HG02798 (cell line): ENCODE data around the gene TMEM79.

ENCODE experiments used
- ATAC-seq: cut with Tn5 transposase; IDR thresholded peaks from one replicate; pipeline ENCODE4 v1.9.1; 2021; ENCODE audit warnings: mild to moderate bottlenecking; ENCODE audit not compliant: unreplicated experiment, poor library complexity

TMEM79 gene

GRCh38 chr1:156262461-156263287 lies 21.5 kb upstream of the TMEM79 start:
- ATAC-seq: no peak

- no peak for ATAC-seq
These were observed 20.9 kb upstream of the TMEM79 start for GRCh38 chr1:156263288-156263655.

DNA sequence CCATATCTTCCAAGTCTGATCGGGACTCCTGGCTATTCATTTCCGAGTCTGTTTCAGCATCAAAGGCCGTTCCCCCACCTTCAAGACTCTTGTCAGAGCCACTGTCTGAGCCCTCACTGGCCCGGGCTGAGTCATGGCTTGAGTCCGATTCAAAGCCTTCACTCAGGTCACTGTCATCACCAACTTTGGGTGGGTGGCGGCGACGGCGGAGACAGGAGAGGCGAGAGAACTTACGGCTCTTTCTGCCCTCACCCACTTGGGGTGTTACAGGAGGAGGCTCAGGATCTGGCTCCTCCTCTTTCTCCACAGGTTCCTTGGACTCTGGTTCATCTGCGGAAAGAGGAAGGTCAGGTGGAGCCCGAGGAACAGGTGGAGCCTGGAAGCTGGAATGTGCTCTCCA lies 18.1 kb upstream of the TMEM79 start:
- no peak for ATAC-seq

GRCh38 chr1:156268336-156268735 lies 15.8 kb upstream of the TMEM79 start:
- ATAC-seq: no peak

GRCh38 chr1:156270314-156270713 lies 13.8 kb upstream of the TMEM79 start:
- ATAC-seq: no peak

DNA sequence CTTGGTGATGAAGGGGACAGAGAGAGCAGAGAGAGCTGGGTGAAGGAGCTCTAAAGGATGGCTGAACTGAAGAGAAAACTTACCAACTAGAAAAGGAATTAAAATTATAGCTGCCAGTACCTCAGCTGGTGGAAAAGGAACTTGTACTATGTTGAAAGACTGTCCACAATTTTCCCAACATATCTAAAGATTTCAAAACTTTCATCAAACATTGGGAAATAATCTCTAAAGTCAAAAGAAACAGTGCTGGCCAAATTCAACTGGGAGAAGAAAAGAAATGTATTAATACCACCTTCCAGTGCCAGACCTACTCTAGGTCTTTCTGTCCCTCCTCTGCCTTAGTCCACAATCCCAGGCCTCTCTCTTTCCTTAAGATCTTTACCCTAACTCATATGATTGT lies 7.6 kb upstream of the TMEM79 start:
- ATAC-seq: no peak

DNA sequence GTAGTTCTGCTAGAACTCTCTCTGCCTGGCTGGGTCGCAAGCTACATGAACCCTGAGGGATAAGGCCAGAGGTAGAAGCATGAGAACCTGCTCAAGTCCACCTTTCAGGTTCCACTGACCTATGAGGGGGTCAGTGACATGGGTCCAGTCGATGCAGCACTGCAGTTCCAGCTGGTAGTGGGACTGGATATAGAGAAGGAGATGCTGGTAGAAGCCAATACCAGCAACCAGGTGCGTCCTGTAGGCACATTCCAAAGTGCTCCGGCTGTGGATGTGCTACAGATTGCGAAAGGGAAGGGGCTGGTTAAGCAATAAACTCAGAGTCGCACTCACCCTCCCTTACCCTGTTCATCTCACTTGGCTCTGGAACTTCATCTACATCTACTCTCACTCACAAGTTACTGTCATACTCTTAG lies 7.2 kb upstream of the TMEM79 start:
- no peak for ATAC-seq

DNA sequence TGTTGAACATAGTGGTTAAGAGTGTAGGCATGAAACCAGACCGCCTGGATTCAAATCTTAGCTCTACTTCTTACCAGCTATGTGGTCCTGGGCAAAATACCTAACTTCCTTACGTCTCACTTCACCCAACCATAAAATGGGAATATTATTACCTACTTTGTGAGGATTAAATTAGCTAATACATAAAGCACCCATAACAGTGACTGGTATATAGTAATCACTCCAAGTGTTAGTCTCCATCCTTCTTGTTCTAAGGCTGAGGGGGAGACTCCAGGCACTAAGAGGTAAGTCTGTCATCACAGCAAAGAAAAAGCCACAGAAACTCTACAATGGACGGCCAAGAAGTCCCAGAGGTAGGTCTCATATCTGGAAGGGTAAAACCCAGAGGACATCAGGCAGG lies 4.3 kb upstream of the TMEM79 start:
- no peak for ATAC-seq

DNA sequence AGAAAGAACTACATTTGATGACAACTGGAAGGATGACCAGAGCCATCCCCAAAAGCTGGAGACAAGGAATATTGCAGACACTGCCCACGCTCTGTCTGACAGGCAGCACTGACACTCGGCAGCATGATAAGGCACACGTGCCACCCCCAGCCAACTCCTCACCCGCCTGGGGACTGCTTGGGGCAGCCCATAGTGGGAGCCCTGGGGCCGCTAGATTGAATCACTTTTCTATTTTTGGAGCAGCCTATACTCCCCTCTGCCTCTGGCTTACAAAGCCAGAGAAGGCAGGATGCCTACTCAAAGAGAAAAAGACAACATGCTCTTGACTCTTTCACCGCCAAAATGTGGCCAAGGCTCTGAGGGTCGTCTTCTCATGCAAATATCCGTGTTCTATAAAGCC lies 2.8 kb upstream of the TMEM79 start:
- peak; percentile 29 for ATAC-seq

- ATAC-seq: no peak
These were observed 2.2 kb upstream of the TMEM79 start for GRCh38 chr1:156281693-156282478.

- peak; percentile 81 for ATAC-seq
These were observed 1.5 kb upstream of the TMEM79 start, which contains the start of gene SMG5 for GRCh38 chr1:156282479-156283222. Gene SMG5 (minus strand): TSS chr1:156282825. CDS start chr1:156282680, 145 bp downstream.

DNA sequence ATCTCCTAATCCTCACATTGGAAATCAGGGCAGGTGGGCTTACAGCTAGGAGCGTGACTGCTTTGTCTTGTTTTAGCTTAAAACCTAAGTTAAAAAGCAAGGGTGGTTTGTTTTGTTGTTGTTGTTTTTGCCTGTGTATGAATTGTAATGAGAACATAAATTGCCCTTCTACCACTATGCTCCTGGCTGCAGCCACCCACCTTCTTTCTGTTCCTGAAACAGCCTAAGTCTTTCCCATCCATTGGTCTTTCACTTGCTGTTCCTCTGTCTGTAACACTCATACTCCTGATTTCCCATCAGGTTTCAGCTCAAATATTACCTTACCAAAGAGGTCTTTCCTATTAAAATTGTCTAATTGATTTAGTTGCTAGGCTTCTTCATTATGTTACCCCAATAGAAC lies 604 bp upstream of the TMEM79 start:
- ATAC-seq: no peak

DNA sequence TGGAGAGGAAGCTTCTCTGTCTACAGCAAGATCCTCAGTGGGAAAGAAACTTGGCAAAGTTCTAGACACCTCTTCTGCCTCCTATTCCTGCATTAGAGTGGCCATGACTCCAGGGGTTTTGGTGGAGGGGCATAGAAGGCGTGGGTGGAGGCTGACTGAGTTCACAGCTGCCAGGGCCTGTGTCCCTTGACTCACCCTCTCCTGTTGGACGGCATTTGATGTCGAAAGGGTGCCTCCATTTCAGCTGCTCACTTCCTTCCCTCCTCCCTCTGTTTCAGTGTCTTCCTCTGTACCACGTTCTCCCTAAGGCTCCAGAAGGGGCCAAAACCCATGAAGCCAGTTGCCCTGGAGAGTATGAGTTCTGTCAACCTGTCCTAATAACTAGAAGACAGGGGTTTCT lies 632 bp downstream of the TMEM79 start:
- no peak for ATAC-seq

- ATAC-seq: no peak
These were observed 1.3 kb downstream of the TMEM79 start for GRCh38 chr1:156285437-156285836.

- ATAC-seq: no peak
These were observed 1.9 kb downstream of the TMEM79 start for GRCh38 chr1:156286061-156286460.

GRCh38 chr1:156289857-156290256 lies 5.7 kb downstream of the TMEM79 start:
- ATAC-seq: no peak

GRCh38 chr1:156291226-156292061 lies 7.3 kb downstream of the TMEM79 start:
- peak; percentile 74 for ATAC-seq

- no peak for ATAC-seq
These were observed 8.9 kb downstream of the TMEM79 start for GRCh38 chr1:156293098-156293434.

- ATAC-seq: no peak
These were observed 9.8 kb downstream of the TMEM79 start for GRCh38 chr1:156293895-156294294.

- ATAC-seq: peak; percentile 55
These were observed 11.3 kb downstream of the TMEM79 start, which contains the start of gene GLMP for GRCh38 chr1:156295391-156295947. Gene GLMP (minus strand): TSS chr1:156295679. CDS start chr1:156295645, 34 bp downstream.
